HCT116 (cell line): ENCODE results near the gene NT5DC3. TPM values are rescaled to one million over a fixed set of nuclear protein-coding genes. Genes with fewer than 3 reads are reported as not detected.

Experiments
- ATAC-seq: fragments of 200-7000 bp; cut with Tn5 transposase; 2 replicates; pipeline ENCODE4 v1.9.1; 2020; ENCODE audit warnings: mild to moderate bottlenecking, moderate library complexity
- BruUV-seq: library from RNA; stranded (reverse); fragments of 400-500 nt; replicated peaks from 2 replicates; lab custom pipeline; 2021; lab: Mats Ljungman, UMichigan
- CTCF ChIA-PET: fragments of 300-600 bp; sonication (Branson Sonifier 250); formaldehyde crosslinking; loops from one replicate; lab custom pipeline; 2021; ENCODE audit warnings: antibody characterized with exemption; lab: Charles Lee
- POLR2A ChIA-PET: fragments of 300-600, 350-600 bp; sonication (Branson Sonifier 250); formaldehyde crosslinking; loops from one replicate; lab custom pipeline; 2021; ENCODE audit warnings: antibody characterized with exemption; lab: Charles Lee
- RAD21 ChIA-PET, 2 experiments: fragments of 300-600 bp; sonication (Branson Sonifier 250); formaldehyde crosslinking; loops; one replicate each; lab custom pipeline; 2023; ENCODE audit warnings: low total read pairs in 2 of 2; ENCODE audit not compliant: uncharacterized antibody in 2 of 2, unreplicated experiment in 2 of 2, low non-redundant PET in 1 of 2; lab: Charles Lee
- DNase-seq: peaks from one replicate; pipeline ENCODE4 v3.0.0-alpha.2; 2010; ENCODE audit warnings: low read depth, low spot score
- H2AFZ ChIP-seq: fragments of 200-600 bp; shearing (Covaris generic), sonication (generic); 2 replicates; pipeline ENCODE4 v1.6.1; 2017; ENCODE audit warnings: low read depth, mixed run types, mixed read lengths, antibody characterized with exemption, low read length; ENCODE audit not compliant: poor library complexity, severe bottlenecking
- H3K27ac ChIP-seq: 2 replicates; pipeline ENCODE4 v1.5.1; 2012; ENCODE audit warnings: low read depth, low read length
- H3K27me3 ChIP-seq: fragments of 200-600 bp; sonication (generic); 2 replicates; pipeline ENCODE4 v1.6.1; 2016; ENCODE audit warnings: mixed run types, low read length, mixed read lengths; ENCODE audit not compliant: insufficient read depth
- H3K36me3 ChIP-seq, 2 experiments: fragments of 200-500 bp in 1 of 2; fragments of 200-600 bp in 1 of 2; sonication (Bioruptor generic) in 1 of 2; sonication (generic) in 1 of 2; 2 replicates each; pipeline versions ENCODE4 v1.5.1 to v1.6.1; 2014 to 2016; ENCODE audit warnings: low read length in 2 of 2, inconsistent platforms in 1 of 2, mixed read lengths in 1 of 2, mixed run types in 1 of 2; ENCODE audit not compliant: insufficient read depth in 2 of 2, control insufficient read depth in 1 of 2
- H3K4me1 ChIP-seq, 2 experiments: fragments of 200-600 bp in 1 of 2; sonication (generic) in 1 of 2; 2 replicates each; pipeline versions ENCODE4 v1.5.1 to v1.6.1; 2012 to 2017; ENCODE audit warnings: low read length in 2 of 2, inconsistent platforms in 1 of 2, mild to moderate bottlenecking in 1 of 2, mixed read lengths in 1 of 2, mixed run types in 1 of 2, moderate library complexity in 1 of 2; ENCODE audit not compliant: insufficient read depth in 2 of 2, control insufficient read depth in 1 of 2
- H3K4me2 ChIP-seq: fragments of 200-600 bp; sonication (generic); 2 replicates; pipeline ENCODE4 v1.6.1; 2017; ENCODE audit warnings: mixed run types, low read length, mixed read lengths
- H3K4me3 ChIP-seq, 2 experiments: fragments of 200-600 bp in 1 of 2; sonication (generic) in 1 of 2; replicated peaks in 1 of 2; 2 replicates each; pipeline ENCODE4 v1.5.1; 2011 to 2016; ENCODE audit warnings: low read length in 2 of 2, control low read depth in 1 of 2, low read depth in 1 of 2, mild to moderate bottlenecking in 1 of 2, mixed read lengths in 1 of 2, mixed run types in 1 of 2
- H3K79me2 ChIP-seq: fragments of 200-600 bp; sonication (generic); 2 replicates; pipeline ENCODE4 v1.6.1; 2017; ENCODE audit warnings: mild to moderate bottlenecking, mixed run types, low read length, moderate library complexity, mixed read lengths; ENCODE audit not compliant: insufficient read depth
- H3K9ac ChIP-seq: fragments of 200-600 bp; sonication (generic); 2 replicates; pipeline ENCODE4 v1.6.1; 2016; ENCODE audit warnings: low read length, mixed read lengths
- H3K9me2 ChIP-seq: fragments of 200-600 bp; sonication (generic), shearing (Covaris generic); 2 replicates; pipeline ENCODE4 v1.6.1; 2017; ENCODE audit warnings: mixed run types, mild to moderate bottlenecking, moderate library complexity; ENCODE audit not compliant: insufficient read depth
- H3K9me3 ChIP-seq, 2 experiments: fragments of 200-500 bp in 1 of 2; fragments of 200-600 bp in 1 of 2; sonication (Bioruptor generic) in 1 of 2; sonication (generic) in 1 of 2; 2 replicates each; pipeline ENCODE4 v1.6.1; 2014 to 2017; ENCODE audit warnings: low read length in 2 of 2, mixed read lengths in 2 of 2, inconsistent platforms in 1 of 2, low read depth in 1 of 2, mild to moderate bottlenecking in 1 of 2, mixed run types in 1 of 2, moderate library complexity in 1 of 2; ENCODE audit not compliant: control insufficient read depth in 1 of 2, insufficient read depth in 1 of 2
- H4K20me1 ChIP-seq: fragments of 200-600 bp; sonication (generic), shearing (Covaris generic); 2 replicates; pipeline ENCODE4 v1.6.1; 2017; ENCODE audit warnings: mixed run types, mild to moderate bottlenecking, moderate library complexity; ENCODE audit not compliant: insufficient read depth
- EGR1 ChIP-seq: IDR thresholded peaks from 2 replicates; pipeline ENCODE4 v1.6.1; 2012; ENCODE audit warnings: low read depth
- EZH2 ChIP-seq: fragments of 200-600 bp; sonication (generic); IDR thresholded peaks from 2 replicates; pipeline ENCODE4 v1.6.1; 2017; ENCODE audit warnings: antibody characterized with exemption, mixed run types
- EZH2phosphoT487 ChIP-seq: fragments of 200-600 bp; IDR thresholded peaks from 2 replicates; pipeline ENCODE4 v1.6.1; 2018; ENCODE audit warnings: antibody characterized with exemption, borderline replicate concordance
- FOSL1 ChIP-seq: IDR thresholded peaks from 2 replicates; pipeline ENCODE4 v1.6.1; 2012; ENCODE audit warnings: low read depth
- JUND ChIP-seq: IDR thresholded peaks from 2 replicates; pipeline ENCODE4 v1.6.1; 2012
- POLR2A ChIP-seq: IDR thresholded peaks from 2 replicates; pipeline ENCODE4 v1.7.0; 2011; ENCODE audit warnings: borderline replicate concordance; ENCODE audit not compliant: insufficient read depth, insufficient read length; ENCODE audit errors: extremely low read depth
- POLR2AphosphoS5 ChIP-seq: IDR thresholded peaks from 2 replicates; pipeline ENCODE4 v1.6.1; 2011; ENCODE audit warnings: mild to moderate bottlenecking, low read depth, low read length, moderate library complexity
- RAD21 ChIP-seq: IDR thresholded peaks from 2 replicates; pipeline ENCODE4 v1.6.1; 2012; ENCODE audit warnings: low read depth, mild to moderate bottlenecking
- SIN3A ChIP-seq: IDR thresholded peaks from 2 replicates; pipeline ENCODE4 v1.6.1; 2012; ENCODE audit warnings: low read depth
- SP1 ChIP-seq: IDR thresholded peaks from 2 replicates; pipeline ENCODE4 v1.6.1; 2012; ENCODE audit warnings: low read depth
- SRF ChIP-seq: IDR thresholded peaks from 2 replicates; pipeline ENCODE4 v1.6.1; 2012; ENCODE audit warnings: low read depth
- TCF7L2 ChIP-seq: IDR thresholded peaks from 2 replicates; pipeline ENCODE4 v1.7.0; 2011; ENCODE audit warnings: borderline replicate concordance, inconsistent platforms; ENCODE audit not compliant: insufficient read depth, insufficient read length; ENCODE audit errors: extremely low read depth
- YY1 ChIP-seq: IDR thresholded peaks from 2 replicates; pipeline ENCODE4 v1.6.1; 2011; ENCODE audit warnings: low read length, low read depth, moderate library complexity, mild to moderate bottlenecking; ENCODE audit not compliant: insufficient replicate concordance; ENCODE audit errors: extremely low read depth
- intact Hi-C: fragments of 100-400 bp; cut with micrococcal nuclease; formaldehyde crosslinking; loops from 2 replicates; pipeline ENCODE4 v1.10.0; 2022
- total RNA-seq: library from RNA; stranded (reverse); gene quantifications from one replicate; pipeline ENCODE4 v1.2.1, GENCODE V29; 2021; ENCODE audit not compliant: unreplicated experiment
- TF ChIP-seq, protein P1 (sequence below), 3 experiments: fragments of 200-600 bp in 1 of 3; sonication (generic) in 1 of 3; IDR thresholded peaks in 2 of 3; conservative IDR thresholded peaks in 1 of 3; 2 replicates each; pipeline ENCODE4 v1.5.1; 2012 to 2017; ENCODE audit warnings: low read depth in 2 of 3, low read length in 2 of 3, antibody characterized with exemption in 1 of 3, borderline replicate concordance in 1 of 3, control low read depth in 1 of 3, mild to moderate bottlenecking in 1 of 3, mixed read lengths in 1 of 3, mixed run types in 1 of 3, moderate library complexity in 1 of 3; ENCODE audit not compliant: insufficient read depth in 1 of 3
- TF ChIP-seq, protein P2 (sequence below): IDR thresholded peaks from 2 replicates; pipeline ENCODE4 v1.6.1; 2012
- TF ChIP-seq, protein P3 (sequence below): IDR thresholded peaks from 2 replicates; pipeline ENCODE4 v1.6.1; 2012; ENCODE audit warnings: low read depth
- TF ChIP-seq, protein P4 (sequence below): IDR thresholded peaks from 2 replicates; pipeline ENCODE4 v1.6.1; 2012

NT5DC3 gene
- total RNA-seq, 1 experiment from 2014 or later, result 18.7 TPM

DNA sequence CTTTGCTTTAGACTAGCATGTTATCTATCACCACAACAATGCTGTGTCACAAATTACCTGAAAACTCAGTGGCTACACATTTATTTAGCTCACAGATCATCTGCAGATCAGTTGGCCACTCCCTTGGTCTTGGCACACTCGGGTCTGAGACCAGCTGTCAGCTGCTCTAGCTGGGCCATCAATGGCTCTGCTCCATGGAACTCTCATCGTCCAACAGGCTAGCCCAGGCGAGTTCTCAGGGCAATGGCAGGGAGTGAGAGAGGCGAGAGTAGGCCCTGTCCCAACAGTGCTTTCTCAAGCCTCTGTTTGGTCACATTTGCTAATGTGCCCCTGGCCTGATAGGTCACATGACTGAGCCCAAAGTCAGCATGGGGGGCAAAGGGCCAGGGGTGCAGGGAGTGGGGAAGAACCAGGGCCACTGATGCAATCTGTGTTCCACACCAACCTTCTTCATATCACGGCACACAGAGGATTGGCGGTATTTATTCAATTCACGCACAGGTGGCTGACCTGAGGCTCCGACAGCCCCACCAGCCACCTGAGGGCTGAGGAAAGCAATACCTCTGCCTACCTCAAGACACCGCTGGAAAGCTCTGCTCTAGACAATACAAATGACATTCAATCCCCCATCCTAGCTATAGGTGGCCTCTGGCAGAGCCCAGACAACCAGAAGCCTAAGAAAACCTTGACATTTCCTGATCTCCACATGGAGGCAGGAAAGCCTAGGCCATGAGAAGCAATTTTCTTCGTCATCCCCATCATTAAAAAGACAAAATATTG lies 82.5 kb downstream of the NT5DC3 start:
- POLR2A ChIA-PET, result no interaction called here
- intact Hi-C loops, result no loop called here

More for the DNA sequence above, 82.5 kb downstream of the NT5DC3 start:
- no TSS peak for BruUV-seq
- no peak for ATAC-seq
- Histone ChIP-seq H3K27me3 (no peaks in the 10 kb centered on the region), H3K9ac (no peak overlapping the region), H3K4me2 (no peak overlapping the region), H3K79me2 (no peaks in the 10 kb centered on the region), H3K36me3 (no peaks in the 10 kb centered on the region), H3K4me1 (no peaks in the 10 kb centered on the region), H4K20me1 (no peaks in the 10 kb centered on the region), H2AFZ (no peak overlapping the region), H3K9me2 (no peaks in the 10 kb centered on the region), H3K27ac (no peak overlapping the region), H3K4me3 (no peak overlapping the region), H3K9me3 (no peaks in the 10 kb centered on the region)
- RAD21 ChIA-PET, result no interaction called here
- DNase-seq, result no peak
- no peak for TF ChIP-seq RAD21
- TF ChIP-seq EGR1, result no peak
- no peak for TF ChIP-seq POLR2AphosphoS5
- TF ChIP-seq SIN3A, result no peak
- no peak for TF ChIP-seq JUND
- TF ChIP-seq, protein P1, sequence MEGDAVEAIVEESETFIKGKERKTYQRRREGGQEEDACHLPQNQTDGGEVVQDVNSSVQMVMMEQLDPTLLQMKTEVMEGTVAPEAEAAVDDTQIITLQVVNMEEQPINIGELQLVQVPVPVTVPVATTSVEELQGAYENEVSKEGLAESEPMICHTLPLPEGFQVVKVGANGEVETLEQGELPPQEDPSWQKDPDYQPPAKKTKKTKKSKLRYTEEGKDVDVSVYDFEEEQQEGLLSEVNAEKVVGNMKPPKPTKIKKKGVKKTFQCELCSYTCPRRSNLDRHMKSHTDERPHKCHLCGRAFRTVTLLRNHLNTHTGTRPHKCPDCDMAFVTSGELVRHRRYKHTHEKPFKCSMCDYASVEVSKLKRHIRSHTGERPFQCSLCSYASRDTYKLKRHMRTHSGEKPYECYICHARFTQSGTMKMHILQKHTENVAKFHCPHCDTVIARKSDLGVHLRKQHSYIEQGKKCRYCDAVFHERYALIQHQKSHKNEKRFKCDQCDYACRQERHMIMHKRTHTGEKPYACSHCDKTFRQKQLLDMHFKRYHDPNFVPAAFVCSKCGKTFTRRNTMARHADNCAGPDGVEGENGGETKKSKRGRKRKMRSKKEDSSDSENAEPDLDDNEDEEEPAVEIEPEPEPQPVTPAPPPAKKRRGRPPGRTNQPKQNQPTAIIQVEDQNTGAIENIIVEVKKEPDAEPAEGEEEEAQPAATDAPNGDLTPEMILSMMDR (IDR thresholded peaks at IDR 0.05 in 2 of 3, conservative IDR thresholded peaks at IDR 0.05 in 1 of 3; ENCODE audit: borderline replicate concordance in 1 of 3, insufficient read depth in 1 of 3, low read depth in 2 of 3, low read length in 2 of 3), result no peak
- TF ChIP-seq, protein P2, sequence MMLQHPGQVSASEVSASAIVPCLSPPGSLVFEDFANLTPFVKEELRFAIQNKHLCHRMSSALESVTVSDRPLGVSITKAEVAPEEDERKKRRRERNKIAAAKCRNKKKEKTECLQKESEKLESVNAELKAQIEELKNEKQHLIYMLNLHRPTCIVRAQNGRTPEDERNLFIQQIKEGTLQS, result no peak
- TF ChIP-seq SP1, result no peak
- TF ChIP-seq EZH2phosphoT487, result no peak
- TF ChIP-seq, protein P3, sequence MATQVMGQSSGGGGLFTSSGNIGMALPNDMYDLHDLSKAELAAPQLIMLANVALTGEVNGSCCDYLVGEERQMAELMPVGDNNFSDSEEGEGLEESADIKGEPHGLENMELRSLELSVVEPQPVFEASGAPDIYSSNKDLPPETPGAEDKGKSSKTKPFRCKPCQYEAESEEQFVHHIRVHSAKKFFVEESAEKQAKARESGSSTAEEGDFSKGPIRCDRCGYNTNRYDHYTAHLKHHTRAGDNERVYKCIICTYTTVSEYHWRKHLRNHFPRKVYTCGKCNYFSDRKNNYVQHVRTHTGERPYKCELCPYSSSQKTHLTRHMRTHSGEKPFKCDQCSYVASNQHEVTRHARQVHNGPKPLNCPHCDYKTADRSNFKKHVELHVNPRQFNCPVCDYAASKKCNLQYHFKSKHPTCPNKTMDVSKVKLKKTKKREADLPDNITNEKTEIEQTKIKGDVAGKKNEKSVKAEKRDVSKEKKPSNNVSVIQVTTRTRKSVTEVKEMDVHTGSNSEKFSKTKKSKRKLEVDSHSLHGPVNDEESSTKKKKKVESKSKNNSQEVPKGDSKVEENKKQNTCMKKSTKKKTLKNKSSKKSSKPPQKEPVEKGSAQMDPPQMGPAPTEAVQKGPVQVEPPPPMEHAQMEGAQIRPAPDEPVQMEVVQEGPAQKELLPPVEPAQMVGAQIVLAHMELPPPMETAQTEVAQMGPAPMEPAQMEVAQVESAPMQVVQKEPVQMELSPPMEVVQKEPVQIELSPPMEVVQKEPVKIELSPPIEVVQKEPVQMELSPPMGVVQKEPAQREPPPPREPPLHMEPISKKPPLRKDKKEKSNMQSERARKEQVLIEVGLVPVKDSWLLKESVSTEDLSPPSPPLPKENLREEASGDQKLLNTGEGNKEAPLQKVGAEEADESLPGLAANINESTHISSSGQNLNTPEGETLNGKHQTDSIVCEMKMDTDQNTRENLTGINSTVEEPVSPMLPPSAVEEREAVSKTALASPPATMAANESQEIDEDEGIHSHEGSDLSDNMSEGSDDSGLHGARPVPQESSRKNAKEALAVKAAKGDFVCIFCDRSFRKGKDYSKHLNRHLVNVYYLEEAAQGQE, result no peak
- TF ChIP-seq EZH2, result no peak
- TF ChIP-seq SRF, result no peak
- no peak for TF ChIP-seq FOSL1
- no peak for TF ChIP-seq POLR2A
- TF ChIP-seq YY1, result no peak
- TF ChIP-seq TCF7L2, result no peak
- TF ChIP-seq, protein P4, sequence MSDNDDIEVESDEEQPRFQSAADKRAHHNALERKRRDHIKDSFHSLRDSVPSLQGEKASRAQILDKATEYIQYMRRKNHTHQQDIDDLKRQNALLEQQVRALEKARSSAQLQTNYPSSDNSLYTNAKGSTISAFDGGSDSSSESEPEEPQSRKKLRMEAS, result no peak
- CTCF ChIA-PET, result no interaction called here
